Stimulated activated CD4-positive, alpha-beta T cell treated with anti-CD3 and anti-CD28 coated beads, Interleukin-1b, Interleukin-23, amount 100 ng/mL, for 24 hours (primary cell): ENCODE measurements around the gene JADE2.
"Not testable (repeated sequence)": the region's sequence is repeated elsewhere in the genome, so short reads cannot be mapped to it uniquely, and the experiment has no call there.

Source experiments
- DNase-seq, 4 experiments: peaks; one replicate each; pipeline ENCODE4 v3.0.0-alpha.2; 2020; ENCODE audit warnings: low read depth in 4 of 4, low spot score in 1 of 4

Gene JADE2

GRCh38 chr5:134550271-134551214 lies 25.1 kb downstream of the JADE2 start:
- no peak for DNase-seq

GRCh38 chr5:134551901-134552300 lies 26.4 kb downstream of the JADE2 start:
- DNase-seq, result no peak

- no peak for DNase-seq
Observed at GRCh38 chr5:134552301-134552700, 26.8 kb downstream of the JADE2 start.

- DNase-seq, result not testable (repeated sequence)
Observed at GRCh38 chr5:134552716-134553115, 27.2 kb downstream of the JADE2 start.

GRCh38 chr5:134553821-134554267 lies 28.4 kb downstream of the JADE2 start:
- DNase-seq, result no peak

- DNase-seq, result peak in 3 of 4 experiments; percentile 26 to 52 (median 36)
Observed at GRCh38 chr5:134554319-134555222, 29.1 kb downstream of the JADE2 start.

- no peak for DNase-seq
Observed at GRCh38 chr5:134555223-134555889, 29.9 kb downstream of the JADE2 start.

GRCh38 chr5:134555890-134556311 lies 30.4 kb downstream of the JADE2 start:
- DNase-seq, result peak; percentile 52 to 86 (median 68)

- not testable (repeated sequence) for DNase-seq
Observed at GRCh38 chr5:134556588-134556987, 31.1 kb downstream of the JADE2 start.

GRCh38 chr5:134556994-134557393 lies 31.5 kb downstream of the JADE2 start:
- no peak for DNase-seq

GRCh38 chr5:134559672-134560071 lies 34.2 kb downstream of the JADE2 start:
- DNase-seq, result no peak

GRCh38 chr5:134560698-134561097 lies 35.2 kb downstream of the JADE2 start:
- no peak for DNase-seq

- DNase-seq, result no peak
Observed at GRCh38 chr5:134561871-134562296, 36.4 kb downstream of the JADE2 start.

- no peak for DNase-seq
Observed at GRCh38 chr5:134563221-134563620, 37.8 kb downstream of the JADE2 start.

- DNase-seq, result no peak
Observed at GRCh38 chr5:134563962-134564361, 38.5 kb downstream of the JADE2 start.

GRCh38 chr5:134564396-134564795 lies 38.9 kb downstream of the JADE2 start:
- DNase-seq, result no peak

- no peak for DNase-seq
Observed at GRCh38 chr5:134565791-134566740, 40.6 kb downstream of the JADE2 start.

GRCh38 chr5:134566741-134567221 lies 41.3 kb downstream of the JADE2 start:
- DNase-seq, result no peak

GRCh38 chr5:134567641-134568336 lies 42.3 kb downstream of the JADE2 start:
- DNase-seq, result no peak
